ENCODE measurements around the gene GCH1.

GRCh38 chr14:54830650-54831049 is 72.0 kb downstream of the GCH1 start:
- TF ChIP-seq, protein P1, sequence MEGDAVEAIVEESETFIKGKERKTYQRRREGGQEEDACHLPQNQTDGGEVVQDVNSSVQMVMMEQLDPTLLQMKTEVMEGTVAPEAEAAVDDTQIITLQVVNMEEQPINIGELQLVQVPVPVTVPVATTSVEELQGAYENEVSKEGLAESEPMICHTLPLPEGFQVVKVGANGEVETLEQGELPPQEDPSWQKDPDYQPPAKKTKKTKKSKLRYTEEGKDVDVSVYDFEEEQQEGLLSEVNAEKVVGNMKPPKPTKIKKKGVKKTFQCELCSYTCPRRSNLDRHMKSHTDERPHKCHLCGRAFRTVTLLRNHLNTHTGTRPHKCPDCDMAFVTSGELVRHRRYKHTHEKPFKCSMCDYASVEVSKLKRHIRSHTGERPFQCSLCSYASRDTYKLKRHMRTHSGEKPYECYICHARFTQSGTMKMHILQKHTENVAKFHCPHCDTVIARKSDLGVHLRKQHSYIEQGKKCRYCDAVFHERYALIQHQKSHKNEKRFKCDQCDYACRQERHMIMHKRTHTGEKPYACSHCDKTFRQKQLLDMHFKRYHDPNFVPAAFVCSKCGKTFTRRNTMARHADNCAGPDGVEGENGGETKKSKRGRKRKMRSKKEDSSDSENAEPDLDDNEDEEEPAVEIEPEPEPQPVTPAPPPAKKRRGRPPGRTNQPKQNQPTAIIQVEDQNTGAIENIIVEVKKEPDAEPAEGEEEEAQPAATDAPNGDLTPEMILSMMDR (IDR thresholded peaks at IDR 0.05; ENCODE audit: insufficient read depth, low read length), result no peak
- TF ChIP-seq GABPA (IDR thresholded peaks at IDR 0.05; ENCODE audit: low read depth), result no peak

Data from HL-60 (cell line).